Psoas muscle (tissue), 8 donors: ENCODE data around the gene RHBDD3. TPM values are rescaled to one million over a fixed set of nuclear protein-coding genes. Genes with fewer than 3 reads are reported as not detected.
A peak's percentile ranks its signal among the peaks of the same experiment; 100 is the strongest.

ENCODE experiments used
- ATAC-seq, 4 donors: fragments of 200-7000 bp; cut with Tn5 transposase; one replicate each; pipeline ENCODE4 v1.9.1; 2020; ENCODE audit warnings: moderate library complexity in 3 of 4, mild to moderate bottlenecking in 2 of 4
- DNase-seq, 2 donors: peaks; one replicate each; pipeline ENCODE4 v3.0.0-alpha.2; 2020
- H3K27ac ChIP-seq: fragments of 200-600 bp; one replicate; pipeline ENCODE4 v1.8.0; 2022
- H3K27me3 ChIP-seq, 3 donors: fragments of 200-600 bp in 1 of 3; one replicate each; pipeline versions ENCODE4 v1.6.1 to v1.8.0; 2013 to 2022; ENCODE audit warnings: low read length in 2 of 3, mild to moderate bottlenecking in 2 of 3, moderate library complexity in 1 of 3; ENCODE audit not compliant: insufficient read depth in 3 of 3
- H3K36me3 ChIP-seq, 2 donors: fragments of 200-600 bp in 1 of 2; one replicate each; pipeline versions ENCODE4 v1.6.1 to v1.8.0; 2013 to 2022; ENCODE audit warnings: low read depth in 1 of 2, mild to moderate bottlenecking in 1 of 2, moderate library complexity in 1 of 2; ENCODE audit not compliant: insufficient read depth in 1 of 2
- H3K4me1 ChIP-seq: fragments of 200-600 bp; one replicate; pipeline ENCODE4 v1.8.0; 2022
- H3K4me3 ChIP-seq: fragments of 200-600 bp; one replicate; pipeline ENCODE4 v1.8.0; 2022; ENCODE audit warnings: mild to moderate bottlenecking
- H3K9me3 ChIP-seq: fragments of 200-600 bp; one replicate; pipeline ENCODE4 v1.8.0; 2022
- WGBS, 3 donors: extraction: QIAGEN DNeasy Blood & Tissue Kit; methylation state at CpG; one replicate each; pipeline versions ENCODE4 v1.1.6 to v1.1.7; 2013; 5-methylcytosine and 5-hydroxymethylcytosine counted together
- intact Hi-C, 2 donors: fragments of 100-400 bp; cut with DNase I; formaldehyde crosslinking; loops; one replicate each; pipeline versions ENCODE4 v1.11.0 to v1.14.2; 2022
- polyA plus RNA-seq, 3 donors: library from polyadenylated mRNA; stranded (reverse); fragments of 200-250 nt; gene quantifications; one replicate each; pipeline ENCODE4 v1.2.3, GENCODE V29; 2013
- total RNA-seq, 4 donors: library from RNA; stranded (reverse); fragmentation: NEBNext Ultra II Directional in 2 of 4; extraction: Animal tissue kit (Norgen Biotek cat#: 25700) in 2 of 4; gene quantifications; one replicate each; pipeline versions ENCODE4 v1.2.1 to v1.2.4, GENCODE V29; 2021 to 2023
- TF ChIP-seq, protein P1 (sequence below): fragments of 200-600 bp; IDR thresholded peaks from one replicate; pipeline ENCODE4 v1.8.0; 2022; ENCODE audit warnings: antibody characterized with exemption
- donor health status: healthy with polysubstance abuse.
- donor health status: DM: no; HTN: no; CAD: no; lungs with moderate emphysema.
- donor health status: Bipolar disorder and iron deficiency.
- donor health status: healthy.
- donor health status: DM: yes; HTN: yes; CAD: no.
- donor health status: DM: no; HTN: no; CAD: no.
- donor health status: DM: no; HTN: no; CAD: no.
- donor health status: DM: yes; HTN: yes; CAD: no.

The RHBDD3 gene
- total and polyA plus RNA-seq, 7 donors, result 10.6 to 36.5 (median 20.3) TPM

DNA sequence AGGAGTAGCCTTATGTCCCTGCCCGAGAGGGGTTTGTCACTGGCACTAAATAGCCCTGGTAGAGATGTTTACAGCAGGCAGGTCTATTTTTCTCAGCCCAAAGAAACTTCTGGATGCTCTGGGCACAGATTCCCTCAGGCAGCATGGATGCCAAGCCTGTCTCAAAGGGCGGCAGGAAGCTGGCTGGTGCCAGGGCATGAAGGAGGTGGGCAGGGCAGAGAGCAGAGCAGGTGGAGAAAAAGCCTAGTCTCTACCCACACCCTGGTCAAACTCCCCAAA, 34.6 kb upstream of the RHBDD3 start:
- H3K27me3 ChIP-seq, result no peaks in the 10 kb centered on the region
- no peak for ATAC-seq
- peaks cover 12 to 37% of the 10 kb centered on the region in 2 donors for H3K36me3 ChIP-seq
- no peak for DNase-seq
- H3K4me3 ChIP-seq, result no peak overlapping the region
- intact Hi-C loops, result no loop called here
- H3K9me3 ChIP-seq, result no peaks in the 10 kb centered on the region
- TF ChIP-seq, protein P1, sequence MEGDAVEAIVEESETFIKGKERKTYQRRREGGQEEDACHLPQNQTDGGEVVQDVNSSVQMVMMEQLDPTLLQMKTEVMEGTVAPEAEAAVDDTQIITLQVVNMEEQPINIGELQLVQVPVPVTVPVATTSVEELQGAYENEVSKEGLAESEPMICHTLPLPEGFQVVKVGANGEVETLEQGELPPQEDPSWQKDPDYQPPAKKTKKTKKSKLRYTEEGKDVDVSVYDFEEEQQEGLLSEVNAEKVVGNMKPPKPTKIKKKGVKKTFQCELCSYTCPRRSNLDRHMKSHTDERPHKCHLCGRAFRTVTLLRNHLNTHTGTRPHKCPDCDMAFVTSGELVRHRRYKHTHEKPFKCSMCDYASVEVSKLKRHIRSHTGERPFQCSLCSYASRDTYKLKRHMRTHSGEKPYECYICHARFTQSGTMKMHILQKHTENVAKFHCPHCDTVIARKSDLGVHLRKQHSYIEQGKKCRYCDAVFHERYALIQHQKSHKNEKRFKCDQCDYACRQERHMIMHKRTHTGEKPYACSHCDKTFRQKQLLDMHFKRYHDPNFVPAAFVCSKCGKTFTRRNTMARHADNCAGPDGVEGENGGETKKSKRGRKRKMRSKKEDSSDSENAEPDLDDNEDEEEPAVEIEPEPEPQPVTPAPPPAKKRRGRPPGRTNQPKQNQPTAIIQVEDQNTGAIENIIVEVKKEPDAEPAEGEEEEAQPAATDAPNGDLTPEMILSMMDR, result no peak
- no peaks in the 10 kb centered on the region for H3K4me1 ChIP-seq
- WGBS, 3 donors, result 27 to 36% (median 29%) methylated on average over 2 of the region's 2 CpGs
- H3K27ac ChIP-seq, result peak overlapping the region; percentile 21

DNA sequence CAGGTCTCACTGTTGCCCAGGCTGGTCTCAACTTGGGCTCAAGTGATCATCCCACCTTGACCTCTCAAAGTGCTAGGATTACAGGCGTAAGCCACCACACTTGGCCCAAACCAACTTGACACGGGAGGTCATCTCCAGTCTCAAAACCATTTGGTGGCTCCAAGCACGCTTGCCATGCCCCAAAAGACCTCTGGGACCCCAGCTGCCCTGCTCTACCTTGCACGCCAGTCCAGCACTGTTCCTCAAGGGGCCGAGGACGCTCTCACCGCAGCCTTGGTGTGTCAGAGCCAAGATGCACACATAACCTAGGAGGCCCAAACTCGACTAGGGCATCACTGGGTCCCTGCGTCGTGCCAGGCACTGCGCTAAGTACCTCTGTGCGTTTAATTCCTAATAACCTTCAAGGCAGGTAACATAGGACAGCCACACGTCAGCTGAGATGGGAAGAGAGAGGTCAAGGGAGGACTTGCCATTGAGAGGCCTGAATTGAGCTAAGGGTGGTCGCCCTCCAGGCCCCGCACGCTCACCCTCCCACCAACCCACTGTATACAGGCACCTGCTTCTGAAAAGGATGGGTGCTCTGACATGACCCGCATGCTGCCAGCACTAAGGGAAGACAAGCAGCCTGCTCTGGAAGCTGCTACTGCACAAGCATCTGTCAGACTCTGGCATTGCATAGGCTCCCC, 34.1 kb upstream of the RHBDD3 start:
- Histone ChIP-seq H3K36me3 (peaks cover 17 to 42% of the 10 kb centered on the region in 2 donors), H3K27me3 (no peaks in the 10 kb centered on the region), H3K27ac (no peak overlapping the region), H3K4me1 (no peaks in the 10 kb centered on the region), H3K4me3 (no peak overlapping the region), H3K9me3 (no peaks in the 10 kb centered on the region)
- DNase-seq (no peak), ATAC-seq (peak in 1 of 4 donors; percentile 5)
- TF ChIP-seq, protein P1, result no peak
- intact Hi-C loops, result no loop called here
- WGBS, 3 donors, result 59 to 70% (median 59%) methylated on average over 17 of the region's 17 CpGs

DNA sequence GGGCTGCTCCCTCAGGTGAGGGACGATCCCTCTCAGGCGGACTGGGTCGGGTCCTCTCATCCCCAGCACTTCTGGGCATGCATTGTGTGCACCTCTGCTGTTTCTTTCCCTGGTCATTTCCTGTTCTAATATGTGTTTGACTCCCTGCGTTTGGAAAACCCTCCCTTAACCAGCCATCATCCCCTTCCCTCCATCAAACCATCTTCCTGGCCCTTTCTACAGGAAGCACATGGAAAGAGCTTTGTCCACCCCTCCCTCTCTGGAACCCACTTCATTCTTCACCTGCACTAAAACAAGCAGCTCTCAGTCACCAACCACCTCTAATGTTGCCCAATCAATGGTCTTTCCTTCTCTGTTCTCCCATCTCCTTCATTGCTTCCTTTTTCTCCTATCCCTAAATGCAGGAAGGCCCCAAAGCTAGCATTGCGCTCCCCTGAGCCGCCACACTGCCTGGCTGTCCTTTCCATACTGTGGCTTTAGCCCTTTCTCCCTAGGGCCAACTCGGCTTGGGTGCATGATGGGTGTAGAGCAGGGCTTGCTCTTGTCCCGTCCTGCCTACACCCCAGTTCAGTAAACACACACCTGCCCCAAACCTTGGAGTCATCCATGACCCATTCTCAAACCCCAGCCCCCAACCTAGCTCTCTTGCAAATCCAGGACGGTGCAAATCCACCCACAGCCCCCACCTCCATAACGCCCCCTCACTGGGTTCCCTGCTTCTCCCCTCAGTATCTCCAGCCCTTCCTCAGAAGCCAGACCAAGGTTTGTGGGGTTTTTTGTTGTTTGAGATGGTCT, 33.2 kb upstream of the RHBDD3 start:
- Histone ChIP-seq H3K27ac (no peak overlapping the region), H3K9me3 (no peaks in the 10 kb centered on the region), H3K27me3 (no peaks in the 10 kb centered on the region), H3K4me3 (no peak overlapping the region), H3K36me3 (peaks cover 23 to 50% of the 10 kb centered on the region in 2 donors), H3K4me1 (no peaks in the 10 kb centered on the region)
- ATAC-seq (peak in 3 of 4 donors; percentile 9 to 25 (median 14)), DNase-seq (no peak)
- TF ChIP-seq, protein P1, result no peak
- WGBS, 3 donors, result 63 to 72% (median 69%) methylated on average over 10 of the region's 10 CpGs
- intact Hi-C loops, result no loop called here

DNA sequence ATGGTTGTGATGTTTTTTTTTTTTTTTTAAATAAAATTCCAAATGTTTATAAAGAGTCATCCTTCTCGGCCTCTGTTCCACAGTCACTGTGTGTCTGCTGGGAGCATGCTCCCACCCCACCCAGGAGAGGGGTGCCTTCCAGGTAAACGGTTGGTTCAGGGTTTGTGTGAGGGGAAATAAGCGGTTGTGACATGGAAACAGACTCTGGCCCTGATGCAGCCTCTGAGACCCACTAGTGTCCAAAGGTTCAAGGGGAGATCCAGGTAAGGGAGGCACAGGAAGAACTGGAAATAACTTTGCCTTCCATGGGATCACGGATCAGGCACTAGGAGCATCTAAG, 32.7 kb upstream of the RHBDD3 start:
- H3K4me3 ChIP-seq, result no peak overlapping the region
- H3K27me3 ChIP-seq, result no peaks in the 10 kb centered on the region
- no peak for DNase-seq
- H3K27ac ChIP-seq, result no peak overlapping the region
- no peaks in the 10 kb centered on the region for H3K4me1 ChIP-seq
- intact Hi-C loops, result no loop called here
- 65 to 70% (median 66%) methylated on average over 4 of the region's 4 CpGs for WGBS, 3 donors
- TF ChIP-seq, protein P1, result no peak
- peaks cover 25 to 56% of the 10 kb centered on the region in 2 donors for H3K36me3 ChIP-seq
- H3K9me3 ChIP-seq, result no peaks in the 10 kb centered on the region
- ATAC-seq, result no peak
